Stomach (tissue), 4 donors: ENCODE results near the gene HPN.
"Not testable (repeated sequence)": the region's sequence is repeated elsewhere in the genome, so short reads cannot be mapped to it uniquely, and the experiment has no call there.

Experiments used
- CTCF ChIP-seq, 7 experiments: fragments of 450-650 bp in 4 of 7; fragments of 200-600 bp in 3 of 7; sonication (generic) in 3 of 7; IDR thresholded peaks; one replicate each; pipeline ENCODE4 v1.5.1; 2016 to 2019; ENCODE audit warnings: antibody characterized with exemption in 7 of 7, control low read depth in 2 of 7, mild to moderate bottlenecking in 1 of 7
- EP300 ChIP-seq: sonication (generic); formaldehyde crosslinking; IDR thresholded peaks from one replicate; pipeline ENCODE4 v1.6.1; 2017; ENCODE audit warnings: antibody characterized with exemption
- POLR2A ChIP-seq, 4 donors: fragments of 450-650 bp; IDR thresholded peaks; one replicate each; pipeline ENCODE4 v1.6.1; 2016; ENCODE audit warnings: antibody characterized with exemption in 4 of 4, control low read depth in 2 of 4, mild to moderate bottlenecking in 1 of 4, moderate library complexity in 1 of 4
- POLR2AphosphoS5 ChIP-seq, 3 donors: sonication (generic); formaldehyde crosslinking; IDR thresholded peaks; one replicate each; pipeline ENCODE4 v1.6.1; 2016; ENCODE audit warnings: antibody characterized with exemption in 3 of 3

DNA sequence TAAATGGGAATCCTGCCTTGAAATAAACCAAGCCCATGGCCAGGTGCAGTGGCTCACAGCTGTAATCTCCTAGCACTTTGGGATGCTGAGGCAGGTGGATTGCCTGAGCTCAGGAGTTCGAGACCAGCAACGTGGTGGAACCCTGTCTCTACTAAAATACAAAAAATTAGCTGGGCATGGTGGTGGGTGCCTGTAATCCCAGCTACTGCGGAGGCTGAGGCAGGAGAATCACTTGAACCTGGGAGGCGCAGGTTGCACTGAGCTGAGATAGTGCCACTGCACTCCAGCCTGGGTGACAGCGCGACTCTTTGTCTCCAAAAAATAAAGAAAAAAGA is 35.5 kb upstream of the HPN start:
- TF ChIP-seq POLR2A (IDR thresholded peaks at IDR 0.05); CTCF (IDR thresholded peaks at IDR 0.05); POLR2AphosphoS5 (IDR thresholded peaks at IDR 0.05); EP300: not testable (repeated sequence)
